HG02970 (cell line): ENCODE data around the gene ZFR.

Experiments
- ATAC-seq: cut with Tn5 transposase; IDR thresholded peaks from one replicate; pipeline ENCODE4 v1.9.1; 2021; ENCODE audit warnings: mild to moderate bottlenecking, moderate library complexity, moderate number of reproducible peaks; ENCODE audit not compliant: unreplicated experiment, low FRiP score

Gene ZFR

GRCh38 chr5:32444431-32445286 lies at the start of gene ZFR:
TSS of gene ZFR (minus strand) at chr5:32444740. CDS start at chr5:32444658, 82 bp downstream.
- ATAC-seq = peak; percentile 81

DNA sequence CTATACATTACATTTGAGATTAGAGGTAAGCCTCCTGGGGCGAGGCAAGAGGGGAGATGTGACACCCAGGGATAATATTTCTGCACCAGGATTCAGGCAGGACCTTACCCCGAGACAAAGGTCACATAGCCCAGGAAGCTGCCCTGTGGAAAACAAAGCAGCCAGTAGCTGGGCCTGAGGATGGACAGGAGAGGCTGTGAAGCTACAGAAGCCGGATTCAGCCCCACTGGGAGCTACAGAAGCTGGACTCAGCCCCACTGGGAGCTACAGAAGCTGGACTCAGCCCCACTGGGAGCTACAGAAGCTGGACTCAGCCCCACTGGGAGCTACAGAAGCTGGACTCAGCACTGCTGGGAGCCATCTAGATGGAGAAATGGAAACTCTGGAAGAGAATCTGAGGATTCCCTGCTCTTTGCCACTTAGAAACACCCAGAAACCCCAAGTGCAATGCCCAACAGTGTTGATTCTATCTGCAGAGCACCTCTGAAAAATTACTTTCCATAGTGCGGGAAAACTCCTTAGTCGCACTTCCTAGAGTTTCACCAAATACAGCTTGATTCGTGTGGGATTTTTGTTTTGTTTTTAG lies 46.5 kb upstream of the ZFR start:
- ATAC-seq = no peak

GRCh38 chr5:32489791-32490562 lies 45.4 kb upstream of the ZFR start:
- ATAC-seq = no peak

DNA sequence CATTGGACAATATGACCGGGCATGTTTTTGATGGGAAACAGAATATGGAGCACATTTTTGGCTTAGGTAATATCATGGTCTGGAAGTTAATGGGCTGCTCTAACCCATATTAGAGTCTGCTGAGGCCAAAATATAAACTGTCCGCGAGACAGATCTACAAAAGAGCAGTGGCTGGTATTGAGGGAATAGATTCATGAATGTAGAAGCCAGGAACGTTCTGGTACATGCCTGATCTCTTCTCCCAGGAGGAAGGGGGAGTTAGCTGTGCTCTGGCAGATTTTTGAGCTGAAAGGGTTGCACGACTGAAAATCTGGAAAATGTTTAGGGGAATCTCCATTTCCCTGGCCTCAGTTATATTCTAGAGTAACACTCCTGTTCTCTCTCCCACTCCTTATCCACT lies 42.9 kb upstream of the ZFR start:
- ATAC-seq = no peak

GRCh38 chr5:32487008-32487407 lies 42.5 kb upstream of the ZFR start:
- no peak for ATAC-seq

DNA sequence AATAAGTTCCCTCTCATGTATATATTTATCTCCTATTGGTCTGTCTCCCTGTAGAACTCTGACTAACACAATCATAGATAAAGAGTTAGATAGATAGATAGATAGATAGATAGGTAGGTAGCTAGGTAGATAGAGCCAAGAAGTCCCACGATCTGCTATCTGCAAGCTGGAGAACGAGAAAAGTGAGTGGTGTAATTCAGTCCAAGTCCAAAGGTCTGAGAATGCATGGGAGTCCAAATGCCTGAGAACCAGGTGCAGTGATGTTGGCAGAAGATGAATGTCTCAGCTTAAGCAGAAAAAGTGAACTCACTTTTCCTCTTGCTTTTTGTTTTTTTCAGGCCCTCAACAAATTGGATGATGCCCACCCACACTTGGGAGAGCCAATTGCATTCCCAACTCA lies 37.7 kb upstream of the ZFR start:
- no peak for ATAC-seq

GRCh38 chr5:32479096-32479495 lies 34.6 kb upstream of the ZFR start:
- ATAC-seq = no peak

DNA sequence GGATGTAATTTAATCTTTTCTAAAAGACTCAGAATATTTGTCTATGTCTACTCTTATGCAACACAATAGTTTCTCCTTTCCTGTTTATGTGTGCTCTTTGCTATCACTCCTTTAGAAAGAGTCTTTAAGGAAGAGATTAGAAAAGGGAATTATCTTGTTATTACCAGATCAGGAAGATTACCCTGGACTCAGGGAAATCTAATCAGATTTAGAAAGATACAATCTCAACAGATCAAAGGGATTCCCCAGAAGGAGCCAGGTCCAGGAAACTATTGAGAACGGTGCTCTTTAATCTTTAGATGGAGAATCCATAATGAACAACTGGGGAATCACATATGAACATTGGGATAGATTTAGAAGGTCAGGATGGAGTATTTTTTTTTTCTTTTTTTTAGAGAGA lies 32.4 kb upstream of the ZFR start:
- no peak for ATAC-seq

DNA sequence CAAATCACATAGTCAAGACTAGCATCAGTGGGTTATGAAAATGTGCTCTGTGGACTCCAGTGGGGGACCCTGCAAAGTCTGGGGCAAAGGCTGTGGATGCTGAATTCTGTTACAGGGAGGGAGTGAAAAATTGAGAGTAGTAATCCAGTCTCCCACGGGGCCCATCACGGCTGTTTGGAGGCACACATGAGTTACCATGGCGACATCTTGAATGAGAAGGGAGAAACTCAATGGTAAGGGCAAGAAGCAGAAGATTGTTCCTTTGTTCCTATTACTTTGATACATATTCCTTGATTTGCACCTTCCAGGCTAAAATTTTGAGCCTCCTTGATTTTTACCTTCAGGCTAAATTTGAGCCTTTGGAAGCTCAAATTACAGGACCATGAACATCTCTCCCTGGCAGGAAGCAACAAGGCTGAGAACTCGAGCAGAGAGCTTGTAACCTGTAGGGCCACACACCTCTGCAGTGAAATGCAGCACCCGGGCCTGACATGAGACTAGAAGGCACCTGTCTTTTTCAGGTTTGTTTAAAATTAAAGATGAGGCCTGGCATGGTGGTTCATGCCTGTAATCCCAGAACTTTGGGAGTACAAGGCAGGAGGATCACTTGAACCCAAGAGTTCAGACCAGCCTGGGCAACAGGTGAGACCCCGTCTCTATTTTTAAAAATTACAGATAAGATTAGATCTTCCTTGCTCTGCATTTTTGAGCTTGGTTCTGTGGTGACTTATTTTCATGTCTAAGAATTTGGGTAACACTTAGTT lies 31.0 kb upstream of the ZFR start:
- ATAC-seq = no peak

DNA sequence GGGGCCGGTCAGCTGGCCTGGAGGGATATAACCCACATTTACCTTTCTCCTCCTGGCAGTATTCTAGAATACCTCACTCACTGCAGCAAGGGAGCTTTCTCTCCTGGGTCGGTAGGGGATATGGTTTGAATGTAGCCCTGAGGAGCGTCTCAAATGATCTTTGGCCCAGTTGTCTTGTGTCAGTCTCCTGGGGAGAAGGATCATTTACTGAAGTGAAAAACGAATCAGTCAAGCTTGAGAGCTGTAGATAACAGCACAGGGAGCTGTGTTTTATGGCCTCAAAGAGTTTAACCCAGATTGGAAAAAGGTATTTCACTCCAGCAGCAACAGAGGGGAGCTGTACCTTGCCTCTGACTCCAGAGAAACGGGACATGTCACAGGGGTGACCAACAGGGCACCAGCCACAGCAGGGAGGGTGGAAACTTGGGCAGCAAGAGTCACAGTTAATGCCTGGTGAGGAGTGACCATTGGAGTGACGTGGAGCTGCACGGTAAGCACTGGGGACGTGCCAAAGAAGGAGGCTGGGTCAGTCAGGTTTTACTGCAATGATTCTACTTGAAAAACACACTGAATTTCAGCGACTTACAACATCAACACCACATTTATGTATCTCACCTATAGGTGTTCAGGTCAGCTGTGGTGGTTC lies 29.8 kb upstream of the ZFR start:
- no peak for ATAC-seq

GRCh38 chr5:32473072-32473471 lies 28.5 kb upstream of the ZFR start:
- ATAC-seq = no peak

DNA sequence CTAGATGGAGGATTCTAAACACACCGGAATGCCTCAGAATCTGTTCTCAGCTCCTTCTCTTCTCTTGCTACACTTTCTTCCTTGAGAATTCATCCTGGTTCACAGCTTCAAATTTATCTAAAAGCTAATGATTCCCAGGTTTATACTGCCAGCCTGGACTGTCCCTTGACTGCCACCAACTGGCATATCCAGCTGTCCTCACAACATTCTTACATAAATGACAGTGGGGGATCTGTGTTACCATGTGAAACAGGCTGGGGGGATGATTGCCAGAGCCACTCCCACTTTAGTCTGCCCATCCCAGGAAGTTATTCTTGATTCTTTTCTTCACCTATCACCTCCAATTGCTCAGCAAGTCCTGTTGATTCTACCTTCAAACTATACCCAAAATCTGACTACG lies 27.2 kb upstream of the ZFR start:
- ATAC-seq = no peak

DNA sequence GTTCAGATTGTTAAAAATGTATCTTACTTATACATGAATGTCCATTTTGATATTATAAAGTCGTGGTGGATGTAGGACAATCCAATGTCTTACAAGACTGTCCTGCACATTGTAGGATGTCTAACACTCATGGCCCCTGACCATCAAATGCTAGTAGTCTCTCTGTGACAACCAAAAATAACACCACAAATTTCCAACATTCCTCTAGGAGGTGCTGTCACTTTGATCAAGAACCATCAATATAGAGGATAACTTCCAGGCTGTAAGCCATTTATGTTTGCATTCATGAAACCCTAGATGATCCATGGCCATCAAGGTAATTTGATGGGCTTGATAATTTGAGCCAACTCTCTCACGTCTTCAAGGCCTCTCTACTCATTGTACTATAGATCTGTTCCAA lies 20.5 kb upstream of the ZFR start:
- no peak for ATAC-seq

DNA sequence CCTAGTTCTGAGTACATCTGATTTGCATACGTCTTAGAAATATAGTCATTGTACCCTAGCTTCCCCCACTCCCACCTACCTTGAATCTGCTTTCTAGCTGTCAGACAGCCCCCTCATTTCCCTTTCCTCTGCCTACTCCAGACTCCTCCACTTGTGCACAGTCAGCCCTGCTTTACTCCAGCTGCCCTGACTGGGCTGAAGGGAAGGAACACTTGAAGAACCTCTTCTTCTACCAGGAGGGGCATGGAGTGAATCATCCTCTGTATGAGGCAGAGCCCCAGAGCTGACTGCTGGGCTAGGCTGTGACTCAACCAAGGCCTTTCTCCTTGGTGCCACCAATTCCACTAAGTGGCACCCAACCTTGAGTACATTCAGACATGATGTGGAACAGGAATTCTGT lies 18.1 kb upstream of the ZFR start:
- no peak for ATAC-seq

DNA sequence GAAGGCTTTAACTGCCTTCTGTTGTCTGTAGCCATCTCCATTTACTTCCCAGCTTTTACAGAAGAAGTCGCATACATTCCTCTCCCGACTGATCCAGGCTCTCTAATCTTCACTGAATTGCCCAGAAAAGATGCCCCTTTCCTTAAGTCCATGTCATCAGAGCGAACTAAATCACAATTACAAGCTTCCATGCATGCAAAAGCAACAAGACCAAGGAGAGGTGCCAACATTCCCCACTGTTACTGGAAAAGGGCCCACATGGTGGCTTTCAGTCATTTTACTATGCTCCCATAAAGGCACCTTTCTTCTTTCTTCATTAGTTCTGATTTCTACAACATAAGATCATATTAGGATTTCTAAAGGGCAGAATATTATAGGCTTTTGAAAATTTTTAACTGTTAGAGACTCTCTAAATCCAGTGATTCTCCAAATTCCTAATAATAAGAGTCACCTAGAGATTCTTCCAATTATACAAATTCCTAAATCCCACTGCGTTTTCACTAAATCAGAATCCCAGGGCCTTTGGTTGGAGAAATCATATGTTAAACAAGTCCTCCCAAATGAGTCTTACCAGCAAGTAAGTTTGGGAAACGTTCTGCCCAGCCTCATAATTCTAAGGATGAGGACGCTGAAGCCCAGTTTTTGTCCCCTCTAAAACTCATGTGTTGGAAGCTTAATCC lies 17.0 kb upstream of the ZFR start:
- no peak for ATAC-seq

DNA sequence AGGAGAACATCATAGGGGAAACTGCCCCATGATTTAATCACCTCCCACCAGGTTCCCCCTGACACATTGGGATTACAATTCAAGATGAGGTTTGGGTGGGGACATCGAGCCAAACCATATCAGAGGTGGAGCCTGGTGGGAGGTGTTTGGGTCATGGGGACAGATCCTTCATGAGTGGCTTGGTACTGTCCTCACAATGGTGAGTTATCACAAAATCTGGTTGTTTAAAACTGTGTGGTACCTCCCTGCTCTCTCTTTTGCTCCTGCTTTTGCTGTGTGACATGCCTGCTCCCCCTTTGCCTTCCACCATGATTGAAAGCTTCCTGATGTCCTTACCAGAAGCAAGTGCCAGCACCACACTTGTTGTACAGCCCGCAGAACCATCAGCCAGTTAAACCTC lies 16.2 kb upstream of the ZFR start:
- ATAC-seq = no peak

DNA sequence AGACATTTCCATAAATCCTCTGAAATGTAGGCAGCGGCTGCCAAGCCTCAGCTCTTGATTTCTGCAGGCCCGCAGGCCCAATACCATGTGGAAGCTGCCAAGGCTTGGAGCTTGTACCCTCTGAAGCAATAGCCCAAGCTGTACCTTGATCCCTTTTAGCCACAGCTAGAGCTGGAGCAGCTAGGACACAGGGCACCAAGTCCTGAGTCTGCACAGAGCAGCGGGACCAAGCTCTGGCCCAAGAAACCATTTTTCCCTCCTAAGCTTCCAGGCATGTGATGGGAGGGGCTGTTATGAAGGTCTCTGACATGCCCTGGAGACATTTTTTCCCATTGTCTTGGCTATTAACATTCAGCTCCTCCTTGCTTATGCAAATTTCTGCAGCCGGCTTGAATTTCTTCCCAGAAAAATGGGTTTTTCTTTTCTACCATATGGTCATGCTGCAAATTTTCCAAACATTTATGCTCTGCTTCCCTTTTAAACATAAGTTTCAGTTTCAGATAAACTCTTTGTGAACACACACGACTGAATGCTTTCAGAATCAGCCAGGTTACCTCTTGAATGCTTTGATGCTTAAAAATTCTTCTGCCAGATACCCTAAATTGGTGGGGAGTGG lies 14.4 kb upstream of the ZFR start:
- no peak for ATAC-seq

- ATAC-seq = no peak
Observed at GRCh38 chr5:32455311-32455710, 10.8 kb upstream of the ZFR start.

DNA sequence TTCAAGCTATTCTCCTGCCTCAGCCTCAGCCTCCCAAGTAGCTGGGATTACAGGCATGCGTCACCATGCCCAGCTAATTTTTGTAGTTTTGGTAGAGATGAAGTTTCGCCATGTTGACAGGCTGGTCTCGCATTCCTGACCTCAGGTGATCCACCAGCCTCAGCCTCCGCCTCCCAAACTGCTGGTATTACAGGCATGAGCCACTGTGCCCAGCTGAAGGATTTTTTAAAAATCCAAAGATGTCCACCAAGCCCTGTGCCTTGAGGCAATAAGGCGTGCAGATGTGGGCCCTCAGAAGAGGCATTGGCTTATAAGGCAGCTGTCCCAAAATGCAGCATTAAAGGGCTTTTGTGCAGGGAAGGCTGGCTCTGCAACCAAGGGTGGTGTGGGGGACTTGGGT lies 10.3 kb upstream of the ZFR start:
- ATAC-seq = no peak
